Stimulated activated CD4-positive, alpha-beta T cell treated with anti-CD3 and anti-CD28 coated beads, Interleukin-4, amount 100 ng/mL, for 24 hours (primary cell): ENCODE data around the gene INMT.

Experiments used
- DNase-seq: peaks from one replicate; pipeline ENCODE4 v3.0.0-alpha.2; 2020

INMT gene

GRCh38 chr7:30755384-30756154 lies 3.6 kb downstream of the INMT start:
- no peak for DNase-seq

DNA sequence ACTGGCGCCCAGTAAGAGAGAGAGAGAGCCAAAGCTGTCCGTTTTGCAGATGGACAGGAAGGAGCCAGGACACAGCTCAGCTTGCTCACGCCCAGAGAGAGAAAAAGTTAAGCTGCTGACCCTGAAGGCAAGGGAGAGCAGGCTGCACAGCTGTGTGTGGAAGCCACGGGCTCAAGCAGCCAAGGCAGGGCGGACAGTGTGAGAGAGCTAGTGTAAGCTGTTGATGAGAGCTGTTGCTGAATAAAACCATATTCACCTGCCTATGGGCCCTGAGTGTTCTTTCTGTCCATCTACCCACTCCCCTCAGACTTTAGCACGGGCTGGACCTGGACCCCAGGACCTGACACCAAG lies 5.4 kb downstream of the INMT start:
- no peak for DNase-seq

DNA sequence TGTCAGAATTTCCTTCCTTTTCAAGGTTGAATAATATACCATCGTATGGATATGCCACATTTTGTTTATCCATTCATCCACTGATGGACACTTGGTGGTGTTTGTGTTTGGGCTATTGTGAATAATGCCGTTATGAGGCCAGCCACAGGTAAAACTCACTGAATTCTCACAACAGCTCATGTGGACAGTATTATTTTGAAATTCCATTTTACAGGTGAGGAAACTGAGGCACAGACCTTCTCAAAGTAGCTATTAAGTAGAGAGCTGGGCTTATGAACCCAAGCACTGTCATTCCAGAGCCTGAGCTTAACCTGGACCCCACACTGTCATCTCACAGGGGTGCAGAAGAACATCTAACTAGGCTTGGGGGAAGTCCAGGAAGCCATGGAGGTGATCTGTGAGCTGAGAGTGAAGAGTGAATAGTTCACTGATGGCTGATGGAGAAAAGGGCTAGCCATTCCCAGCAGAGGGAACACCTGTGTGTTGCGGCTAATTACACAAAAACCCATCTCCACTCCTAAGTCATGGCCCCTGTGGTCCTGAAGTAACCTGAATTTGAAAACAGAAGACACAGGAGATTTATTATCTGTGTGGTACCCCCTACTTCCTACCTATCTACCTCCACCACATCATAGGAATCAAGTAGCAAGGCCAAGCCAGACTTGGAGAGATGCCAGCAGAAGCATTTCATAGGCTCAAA lies 8.7 kb downstream of the INMT start:
- no peak for DNase-seq

- DNase-seq: no peak
Observed at GRCh38 chr7:30761214-30762156, 9.6 kb downstream of the INMT start.

GRCh38 chr7:30764030-30764975 lies 12.4 kb downstream of the INMT start:
- DNase-seq: no peak

- no peak for DNase-seq
Observed at GRCh38 chr7:30765408-30765807, 13.5 kb downstream of the INMT start.

GRCh38 chr7:30770845-30771173 lies 18.9 kb downstream of the INMT start:
- DNase-seq: no peak

- peak; percentile 70 for DNase-seq
Observed at GRCh38 chr7:30771174-30771879, 19.4 kb downstream of the INMT start, which contains the start of gene MINDY4. Gene MINDY4 (plus strand): TSS chr7:30771417. CDS start chr7:30771494, 77 bp downstream.

- DNase-seq: no peak
Observed at GRCh38 chr7:30771880-30772425, 20.0 kb downstream of the INMT start.

- DNase-seq: no peak
Observed at GRCh38 chr7:30772984-30773383, 21.0 kb downstream of the INMT start.

- DNase-seq: no peak
Observed at GRCh38 chr7:30775992-30776391, 24.1 kb downstream of the INMT start.

DNA sequence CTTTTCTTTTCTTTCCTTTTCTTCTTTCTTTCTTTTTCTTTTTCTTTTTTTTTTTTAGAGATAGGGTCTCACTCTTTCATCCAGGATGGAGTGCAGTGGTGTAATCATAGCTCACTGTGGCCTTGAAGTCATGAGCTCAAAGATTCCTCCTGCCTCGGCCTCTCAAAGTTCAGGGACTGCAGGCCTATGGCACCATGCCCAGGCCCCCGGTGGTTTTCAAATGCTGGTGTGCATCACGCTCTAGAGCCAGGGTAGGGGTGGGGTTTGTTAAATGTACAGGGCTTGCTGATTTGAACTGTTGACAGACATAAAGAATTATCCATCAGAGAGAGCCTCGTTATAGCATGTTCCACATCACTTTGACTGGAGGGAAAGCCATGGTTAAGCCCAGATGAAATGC lies 25.0 kb downstream of the INMT start:
- DNase-seq: no peak

DNA sequence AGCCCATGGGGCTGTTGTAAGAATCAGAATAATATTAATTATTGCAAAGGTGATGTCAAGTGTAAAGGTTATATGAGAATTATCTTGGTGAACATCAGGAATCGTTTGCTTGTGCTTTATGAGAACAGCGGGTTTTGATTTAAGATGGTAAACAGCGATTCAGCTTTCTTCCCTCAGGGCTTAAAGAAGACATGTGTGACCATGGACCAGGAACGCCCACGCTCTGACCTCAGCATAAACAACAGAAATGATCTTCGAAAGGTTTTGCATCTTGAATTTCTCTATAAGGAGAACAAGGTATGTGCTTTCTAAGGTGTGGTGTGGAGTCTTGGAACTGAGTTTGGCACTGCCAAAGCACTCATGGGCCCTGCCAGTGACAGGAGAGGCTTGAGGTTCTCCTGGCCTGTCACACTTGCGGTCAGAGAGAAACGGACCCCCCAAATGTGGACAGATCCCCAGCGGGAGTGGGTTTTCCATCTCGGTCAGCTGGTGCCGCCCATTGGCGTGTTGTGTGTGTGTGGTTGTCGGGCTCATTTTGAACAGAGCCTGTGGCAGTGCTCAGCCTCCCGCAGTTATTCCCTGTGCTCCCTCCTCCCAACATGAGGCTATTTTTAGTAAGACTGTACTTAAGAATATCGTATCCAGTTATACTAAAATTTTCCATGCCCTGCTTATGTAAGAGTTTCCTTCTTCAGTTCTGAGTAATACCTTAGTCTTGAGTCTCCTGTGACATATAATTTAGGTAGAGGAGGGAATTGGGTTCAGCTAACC lies 26.5 kb downstream of the INMT start:
- DNase-seq: no peak

DNA sequence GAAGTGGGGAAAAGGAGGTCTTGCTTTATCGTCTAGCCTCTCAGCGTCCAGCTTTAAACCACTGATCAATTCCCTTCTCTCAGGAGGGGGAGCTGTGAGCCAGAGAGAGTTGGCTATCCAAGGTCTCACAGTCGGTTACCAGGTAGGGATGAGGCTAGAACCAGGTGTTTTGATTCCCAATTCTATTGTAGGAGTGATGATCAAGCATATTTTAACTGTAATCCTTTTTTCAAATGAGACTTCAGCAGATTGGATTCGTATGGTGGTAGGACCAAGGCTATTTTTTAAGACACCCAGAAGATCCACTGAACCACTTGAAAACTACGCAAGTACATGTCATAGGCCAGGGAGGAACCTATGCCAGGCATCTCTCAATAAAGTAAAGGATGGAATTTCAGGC lies 27.6 kb downstream of the INMT start:
- no peak for DNase-seq

GRCh38 chr7:30780941-30781340 lies 29.0 kb downstream of the INMT start:
- DNase-seq: no peak

DNA sequence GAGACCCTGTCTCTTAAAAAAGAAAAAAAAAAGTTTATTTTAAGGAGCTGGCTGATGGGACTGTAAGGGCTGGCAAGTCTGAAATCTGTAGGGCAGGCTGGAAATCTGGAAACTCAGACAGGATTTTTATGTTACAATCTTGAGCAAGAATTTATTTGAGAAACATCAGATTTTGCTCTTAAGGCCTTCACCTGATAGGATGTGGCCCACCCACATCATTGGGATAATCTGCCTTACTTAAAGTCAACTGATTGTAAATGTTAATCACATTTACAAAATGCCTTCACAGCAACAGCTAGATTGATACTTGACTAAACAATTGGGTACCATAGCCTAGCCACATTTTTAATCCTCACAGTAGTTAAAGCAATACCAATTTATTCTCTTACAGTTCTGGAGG lies 30.8 kb downstream of the INMT start:
- no peak for DNase-seq

DNA sequence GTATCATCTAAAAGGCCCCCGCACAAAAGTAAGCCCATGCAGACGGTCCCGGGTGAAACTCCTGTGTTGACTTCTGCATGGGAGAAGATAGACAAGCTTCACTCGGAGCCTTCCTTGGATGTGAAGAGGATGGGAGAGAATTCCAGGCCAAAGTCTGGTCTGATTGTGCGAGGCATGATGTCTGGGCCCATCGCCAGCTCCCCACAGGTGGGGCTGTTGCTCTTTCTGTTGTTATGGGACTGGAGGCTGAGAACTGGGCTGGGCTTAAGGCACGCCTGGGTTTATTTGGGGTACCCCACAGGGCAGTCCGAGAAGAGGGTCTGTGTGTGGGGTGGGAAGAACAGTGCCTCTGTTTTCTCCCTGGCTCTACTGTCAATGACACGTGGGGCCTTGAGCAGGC lies 33.9 kb downstream of the INMT start:
- DNase-seq: no peak

- DNase-seq: no peak
Observed at GRCh38 chr7:30787486-30787885, 35.6 kb downstream of the INMT start.

- no peak for DNase-seq
Observed at GRCh38 chr7:30788640-30789333, 36.9 kb downstream of the INMT start.

DNA sequence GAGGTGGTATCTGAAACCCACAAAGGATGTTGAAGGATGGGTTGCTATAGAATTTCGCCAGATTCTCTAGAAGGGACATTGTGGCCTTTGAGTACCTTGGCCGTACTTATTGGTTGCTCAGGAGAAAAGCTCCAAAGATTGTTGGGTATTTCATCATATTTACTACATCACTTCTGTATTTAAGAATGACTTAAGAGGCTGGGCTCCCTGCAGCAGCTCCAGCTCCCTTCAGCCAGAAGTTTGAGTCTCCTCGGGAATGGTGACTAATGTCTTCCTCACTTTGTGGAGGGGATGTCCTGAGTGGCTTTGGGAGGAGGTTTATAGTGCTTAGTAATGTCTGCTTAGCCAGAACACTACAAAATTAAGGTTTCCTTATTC lies 37.4 kb downstream of the INMT start:
- no peak for DNase-seq
